H9 (cell line): ENCODE results near the gene TMEM164. TPM values are rescaled to one million over a fixed set of nuclear protein-coding genes. Genes with fewer than 3 reads are reported as not detected.

Experiments used
- DNase-seq: peaks from one replicate; pipeline ENCODE4 v3.0.0-alpha.2; 2017
- H2AFZ ChIP-seq: one replicate; pipeline ENCODE4 v1.6.1; 2013; ENCODE audit warnings: mild to moderate bottlenecking, low read length, control low read depth, moderate library complexity
- H2AK5ac ChIP-seq: 2 replicates; pipeline ENCODE4 v1.6.1; 2013; ENCODE audit warnings: low read length, control low read depth, mixed read lengths; ENCODE audit not compliant: insufficient read length
- H2BK120ac ChIP-seq: one replicate; pipeline ENCODE4 v1.6.1; 2013; ENCODE audit warnings: low read depth, mild to moderate bottlenecking, low read length, control low read depth, inconsistent platforms; ENCODE audit not compliant: poor library complexity, severe bottlenecking
- H2BK12ac ChIP-seq: 2 replicates; pipeline ENCODE4 v1.6.1; 2013; ENCODE audit warnings: low read length, control low read depth, mixed read lengths, low read depth; ENCODE audit not compliant: insufficient read length
- H2BK15ac ChIP-seq: 2 replicates; pipeline ENCODE4 v1.6.1; 2013; ENCODE audit warnings: low read depth, low read length, control low read depth
- H2BK20ac ChIP-seq: one replicate; pipeline ENCODE4 v1.6.1; 2013; ENCODE audit warnings: low read depth, mild to moderate bottlenecking, low read length, control low read depth, inconsistent platforms; ENCODE audit not compliant: poor library complexity, severe bottlenecking
- H2BK5ac ChIP-seq: 2 replicates; pipeline ENCODE4 v1.6.1; 2013; ENCODE audit warnings: low read length, control low read depth, mixed read lengths; ENCODE audit not compliant: insufficient read length
- H3K14ac ChIP-seq: 2 replicates; pipeline ENCODE4 v1.6.1; 2013; ENCODE audit warnings: low read length, control low read depth; ENCODE audit not compliant: insufficient read depth
- H3K18ac ChIP-seq: 2 replicates; pipeline ENCODE4 v1.6.1; 2013; ENCODE audit warnings: low read depth, mild to moderate bottlenecking, mixed read lengths, low read length, control low read depth; ENCODE audit not compliant: insufficient read length
- H3K23ac ChIP-seq: 2 replicates; pipeline ENCODE4 v1.6.1; 2013; ENCODE audit warnings: low read length, control low read depth, mixed read lengths, low read depth; ENCODE audit not compliant: insufficient read length
- H3K23me2 ChIP-seq: 2 replicates; pipeline ENCODE4 v1.6.1; 2013; ENCODE audit warnings: low read depth, mild to moderate bottlenecking, mixed read lengths, low read length, control low read depth; ENCODE audit not compliant: insufficient read length, poor library complexity, severe bottlenecking
- H3K27ac ChIP-seq: 2 replicates; pipeline ENCODE4 v1.5.1; 2013; ENCODE audit warnings: low read length, control low read depth, mixed read lengths, low read depth; ENCODE audit not compliant: insufficient read length
- H3K27me3 ChIP-seq: 2 replicates; pipeline ENCODE4 v1.6.1; 2013; ENCODE audit warnings: low read length, control low read depth, inconsistent platforms; ENCODE audit not compliant: insufficient read depth
- H3K4ac ChIP-seq: 2 replicates; pipeline ENCODE4 v1.6.1; 2013; ENCODE audit warnings: low read depth, mild to moderate bottlenecking, control low read depth, inconsistent platforms, low read length, moderate library complexity
- H3K4me1 ChIP-seq: 2 replicates; pipeline ENCODE4 v1.6.1; 2013; ENCODE audit warnings: low read length, control low read depth, inconsistent platforms; ENCODE audit not compliant: insufficient read depth
- H3K4me2 ChIP-seq: 2 replicates; pipeline ENCODE4 v1.6.1; 2013; ENCODE audit warnings: low read length, control low read depth, mixed read lengths; ENCODE audit not compliant: insufficient read length, insufficient read depth
- H3K56ac ChIP-seq: 2 replicates; pipeline ENCODE4 v1.6.1; 2013; ENCODE audit warnings: low read depth, mild to moderate bottlenecking, mixed read lengths, low read length, control low read depth; ENCODE audit not compliant: insufficient read length
- H3K79me1 ChIP-seq: 2 replicates; pipeline ENCODE4 v1.6.1; 2013; ENCODE audit warnings: low read depth, mild to moderate bottlenecking, moderate library complexity, low read length, control low read depth, inconsistent platforms; ENCODE audit not compliant: insufficient read depth, poor library complexity, severe bottlenecking
- H3K79me2 ChIP-seq: 2 replicates; pipeline ENCODE4 v1.6.1; 2013; ENCODE audit warnings: low read length, control low read depth, inconsistent platforms; ENCODE audit not compliant: insufficient read depth
- H3K9ac ChIP-seq: 2 replicates; pipeline ENCODE4 v1.6.1; 2013; ENCODE audit warnings: low read length, control low read depth, mixed read lengths; ENCODE audit not compliant: insufficient read length; ENCODE audit errors: extremely low read depth
- H3K9me3 ChIP-seq: one replicate; pipeline ENCODE4 v1.6.1; 2013; ENCODE audit warnings: low read depth, low read length, inconsistent platforms; ENCODE audit not compliant: control insufficient read depth
- H3T11ph ChIP-seq: one replicate; pipeline ENCODE4 v1.6.1; 2013; ENCODE audit warnings: mild to moderate bottlenecking, low read length, control low read depth, inconsistent platforms
- H4K20me1 ChIP-seq: one replicate; pipeline ENCODE4 v1.6.1; 2013; ENCODE audit not compliant: control insufficient read depth, insufficient read length, insufficient read depth
- H4K5ac ChIP-seq: 2 replicates; pipeline ENCODE4 v1.6.1; 2013; ENCODE audit warnings: low read depth, mild to moderate bottlenecking, mixed read lengths, low read length, control low read depth; ENCODE audit not compliant: insufficient read length
- H4K8ac ChIP-seq: replicated peaks from 2 replicates; pipeline ENCODE4 v1.6.1; 2013; ENCODE audit warnings: low read length, control low read depth, mixed read lengths, low read depth; ENCODE audit not compliant: insufficient read length
- H4K91ac ChIP-seq: 2 replicates; pipeline ENCODE4 v1.6.1; 2013; ENCODE audit warnings: low read depth, mild to moderate bottlenecking, moderate library complexity, mixed read lengths, low read length, control low read depth; ENCODE audit not compliant: insufficient read length
- H3K27ac Mint-ChIP-seq, 3 experiments: 2 replicates in 2 of 3; 3 replicates in 1 of 3; pipeline ENCODE4 v1.8.0; 2020 to 2021; ENCODE audit warnings: mixed read lengths in 3 of 3, mild to moderate bottlenecking in 1 of 3, moderate library complexity in 1 of 3
- H3K27me3 Mint-ChIP-seq: 2 replicates; pipeline ENCODE4 v1.8.0; 2021; ENCODE audit warnings: low read depth, mild to moderate bottlenecking, moderate library complexity, mixed read lengths
- H3K36me3 Mint-ChIP-seq, 3 experiments: 2 replicates in 2 of 3; 3 replicates in 1 of 3; pipeline ENCODE4 v1.8.0; 2020 to 2021; ENCODE audit warnings: low read depth in 3 of 3, mixed read lengths in 3 of 3; ENCODE audit not compliant: insufficient read depth in 1 of 3
- H3K4me1 Mint-ChIP-seq, 2 experiments: 2 replicates each; pipeline ENCODE4 v1.8.0; 2020; ENCODE audit warnings: mixed read lengths in 2 of 2
- H3K4me3 Mint-ChIP-seq, 2 experiments: 2 replicates in 1 of 2; 3 replicates in 1 of 2; pipeline ENCODE4 v1.8.0; 2020 to 2021; ENCODE audit warnings: mild to moderate bottlenecking in 2 of 2, mixed read lengths in 2 of 2, moderate library complexity in 1 of 2
- H3K9me3 Mint-ChIP-seq, 2 experiments: 2 replicates in 1 of 2; 3 replicates in 1 of 2; pipeline ENCODE4 v1.8.0; 2020; ENCODE audit warnings: mild to moderate bottlenecking in 2 of 2, mixed read lengths in 2 of 2, moderate library complexity in 1 of 2
- WGBS: extraction: QIAGEN DNeasy Blood & Tissue Kit; methylation state at CpG from one replicate; pipeline ENCODE4 v1.1.7; 2013; ENCODE audit warnings: missing lambda C conversion rate, low lambda C conversion rate, mixed read lengths; ENCODE audit not compliant: insufficient read length; ENCODE audit errors: extremely low coverage; 5-methylcytosine and 5-hydroxymethylcytosine counted together
- total RNA-seq: library from RNA; stranded (reverse); gene quantifications from 2 replicates; pipeline ENCODE4 v1.2.1, GENCODE V29; 2021
- TF ChIP-seq, protein P1 (sequence below): fragments of 200-600 bp; sonication (generic); conservative IDR thresholded peaks from 3 replicates; pipeline ENCODE4 v1.8.0; 2021; ENCODE audit warnings: antibody characterized with exemption, mild to moderate bottlenecking

The TMEM164 gene
- total RNA-seq, 1 experiment from 2014 or later, result 30.4 TPM

DNA sequence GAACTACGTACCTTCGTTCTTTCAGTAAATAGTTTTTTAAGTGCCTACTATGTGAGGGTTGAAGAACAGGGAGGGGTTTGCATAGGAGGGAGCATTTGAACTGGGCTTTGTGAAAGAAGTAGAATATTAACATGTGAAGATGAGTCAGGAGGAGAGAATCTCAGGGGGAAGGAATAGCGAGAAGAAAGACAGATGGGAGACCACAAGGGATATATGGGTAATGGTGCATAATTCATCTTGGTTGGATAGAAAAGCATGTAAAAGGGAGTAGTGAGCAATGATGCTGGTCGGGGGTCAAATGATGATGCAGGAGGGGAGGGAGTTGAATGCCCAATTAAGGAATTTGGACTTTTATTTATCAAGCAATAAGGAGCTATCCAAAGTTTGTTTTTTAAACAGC lies 52.7 kb downstream of the TMEM164 start:
- Mint-ChIP-seq H3K27ac (no peak overlapping the region; a peak in 1 of 7 replicates), H3K4me1 (peaks cover 15 to 18% of the 10 kb centered on the region in 2 experiments)
- no CpG with 5 or more reads among the region's 4 CpGs for WGBS

More for the DNA sequence above, 52.7 kb downstream of the TMEM164 start:
- H3K27me3 Mint-ChIP-seq, result no peaks in the 10 kb centered on the region
- no peak overlapping the region for H2BK120ac ChIP-seq
- H3K79me2 ChIP-seq, result no peaks in the 10 kb centered on the region
- H3K27me3 ChIP-seq, result no peaks in the 10 kb centered on the region
- H4K20me1 ChIP-seq, result no peaks in the 10 kb centered on the region
- no peak overlapping the region for H2BK5ac ChIP-seq
- H3K18ac ChIP-seq, result no peak overlapping the region
- TF ChIP-seq, protein P1, sequence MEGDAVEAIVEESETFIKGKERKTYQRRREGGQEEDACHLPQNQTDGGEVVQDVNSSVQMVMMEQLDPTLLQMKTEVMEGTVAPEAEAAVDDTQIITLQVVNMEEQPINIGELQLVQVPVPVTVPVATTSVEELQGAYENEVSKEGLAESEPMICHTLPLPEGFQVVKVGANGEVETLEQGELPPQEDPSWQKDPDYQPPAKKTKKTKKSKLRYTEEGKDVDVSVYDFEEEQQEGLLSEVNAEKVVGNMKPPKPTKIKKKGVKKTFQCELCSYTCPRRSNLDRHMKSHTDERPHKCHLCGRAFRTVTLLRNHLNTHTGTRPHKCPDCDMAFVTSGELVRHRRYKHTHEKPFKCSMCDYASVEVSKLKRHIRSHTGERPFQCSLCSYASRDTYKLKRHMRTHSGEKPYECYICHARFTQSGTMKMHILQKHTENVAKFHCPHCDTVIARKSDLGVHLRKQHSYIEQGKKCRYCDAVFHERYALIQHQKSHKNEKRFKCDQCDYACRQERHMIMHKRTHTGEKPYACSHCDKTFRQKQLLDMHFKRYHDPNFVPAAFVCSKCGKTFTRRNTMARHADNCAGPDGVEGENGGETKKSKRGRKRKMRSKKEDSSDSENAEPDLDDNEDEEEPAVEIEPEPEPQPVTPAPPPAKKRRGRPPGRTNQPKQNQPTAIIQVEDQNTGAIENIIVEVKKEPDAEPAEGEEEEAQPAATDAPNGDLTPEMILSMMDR, result no peak
- H3K4me3 Mint-ChIP-seq, result no peak overlapping the region
- no peaks in the 10 kb centered on the region for H3K9me3 Mint-ChIP-seq
- H3K23me2 ChIP-seq, result no peaks in the 10 kb centered on the region
- H3K4ac ChIP-seq, result no peak overlapping the region
- H2AFZ ChIP-seq, result no peak overlapping the region
- no peak overlapping the region for H3K56ac ChIP-seq
- H2BK12ac ChIP-seq, result no peak overlapping the region
- H3K79me1 ChIP-seq, result no peaks in the 10 kb centered on the region
- H3K36me3 Mint-ChIP-seq, result peaks cover 2 to 14% (median 8%) of the 10 kb centered on the region in 3 experiments; a peak in 4 of 7 replicates
- no peak overlapping the region for H3K9ac ChIP-seq
- H4K91ac ChIP-seq, result no peak overlapping the region
- H3K4me1 ChIP-seq, result no peaks in the 10 kb centered on the region
- no peak overlapping the region for H3T11ph ChIP-seq
- no peak overlapping the region for H4K8ac ChIP-seq
- no peak overlapping the region for H2AK5ac ChIP-seq
- no peak for DNase-seq
- no peaks in the 10 kb centered on the region for H3K9me3 ChIP-seq
- no peak overlapping the region for H2BK15ac ChIP-seq
- H3K23ac ChIP-seq, result no peak overlapping the region
- H3K4me2 ChIP-seq, result no peak overlapping the region
- no peak overlapping the region for H3K27ac ChIP-seq
- no peak overlapping the region for H2BK20ac ChIP-seq
- no peak overlapping the region for H4K5ac ChIP-seq
- no peak overlapping the region for H3K14ac ChIP-seq
